ENCODE results near the gene DGKZ. TPM values are rescaled to one million over a fixed set of nuclear protein-coding genes. Genes with fewer than 3 reads are reported as not detected.

Gene DGKZ
- total RNA-seq, 3 donors from 2014 or later = 42.3 to 46.5 (median 46.2) TPM

Other genes starting within 250 kb of the DGKZ start
- 10 to 100 TPM; 23.4 to 70.8 (median 42.7) TPM for gene PHF21A, start 226.0 kb upstream of the DGKZ start, total RNA-seq
- 1 to 10 TPM; 1.6 to 5.1 (median 2.0) TPM for gene CREB3L1, start 69.8 kb upstream of the DGKZ start, total RNA-seq
- 100 to 1,000 TPM in 1 of 3 donors, 10 to 100 TPM in 2; 20.5 to 115 (median 54.7) TPM for gene MDK, start 34.2 kb downstream of the DGKZ start, total RNA-seq
- 1 to 10 TPM in 1 of 3 donors, under 1 TPM in 1, not detected in 1; 0.66 to 1.1 TPM for gene CHRM4, start 44.3 kb downstream of the DGKZ start, total RNA-seq
- 10 to 100 TPM; 32.5 to 38.9 (median 34.1) TPM for gene AMBRA1, start 246.6 kb downstream of the DGKZ start, total RNA-seq